SK-N-SH treated with all-trans-retinoic acid at 6 μM for 48 hours (cell line): Measurements from ENCODE around the gene RNF115.
"Not testable (repeated sequence)": the region's sequence is repeated elsewhere in the genome, so short reads cannot be mapped to it uniquely, and the experiment has no call there.

ENCODE experiments used
- ATAC-seq: fragments of 200-7000 bp; cut with Tn5 transposase; 3 replicates; pipeline ENCODE4 v1.9.1; 2020; ENCODE audit warnings: mild to moderate bottlenecking, moderate library complexity
- ARNTL ChIP-seq: fragments of 450-650 bp; formaldehyde crosslinking; IDR thresholded peaks from 2 replicates; pipeline ENCODE4 v1.5.0; 2020; ENCODE audit warnings: low read depth, mild to moderate bottlenecking, moderate library complexity, borderline replicate concordance
- BACH2 ChIP-seq: fragments of 250-450 bp; sonication (Bioruptor Pico); IDR thresholded peaks from 2 replicates; pipeline ENCODE4 v1.9.0; 2021; ENCODE audit warnings: mild to moderate bottlenecking, borderline replicate concordance
- CREB5 ChIP-seq: fragments of 250-450 bp; sonication (Bioruptor Pico); IDR thresholded peaks from 2 replicates; pipeline ENCODE4 v1.5.1; 2020; ENCODE audit warnings: low read depth, mild to moderate bottlenecking, moderate library complexity
- CSDC2 ChIP-seq: fragments of 250-450 bp; sonication (Bioruptor Pico); IDR thresholded peaks from 2 replicates; pipeline ENCODE4 v1.5.0; 2020; ENCODE audit warnings: mild to moderate bottlenecking, moderate library complexity
- ESRRG ChIP-seq: fragments of 250-450 bp; sonication (Bioruptor Pico); IDR thresholded peaks from 2 replicates; pipeline ENCODE4 v1.6.1; 2021; ENCODE audit warnings: mild to moderate bottlenecking
- GLIS3 ChIP-seq: fragments of 250-450 bp; sonication (Bioruptor Pico); IDR thresholded peaks from 2 replicates; pipeline ENCODE4 v1.5.0; 2020; ENCODE audit warnings: mild to moderate bottlenecking, moderate library complexity
- OSR1 ChIP-seq: fragments of 250-450 bp; sonication (Bioruptor Pico); IDR thresholded peaks from 2 replicates; pipeline ENCODE4 v1.8.0; 2022; ENCODE audit warnings: moderate library complexity, mild to moderate bottlenecking, inconsistent platforms
- PATZ1 ChIP-seq: fragments of 250-450 bp; sonication (Bioruptor Pico); IDR thresholded peaks from 2 replicates; pipeline ENCODE4 v1.8.0; 2020; ENCODE audit warnings: mild to moderate bottlenecking, moderate library complexity, borderline replicate concordance
- RARB ChIP-seq: fragments of 250-450 bp; sonication (Bioruptor Pico); IDR thresholded peaks from 2 replicates; pipeline ENCODE4 v1.8.0; 2021; ENCODE audit warnings: mild to moderate bottlenecking, moderate library complexity
- SNAI2 ChIP-seq: fragments of 250-450 bp; sonication (Bioruptor Pico); IDR thresholded peaks from 2 replicates; pipeline ENCODE4 v1.5.0; 2020; ENCODE audit warnings: mild to moderate bottlenecking, moderate library complexity
- TCF4 ChIP-seq: fragments of 250-450 bp; sonication (Bioruptor Pico); IDR thresholded peaks from 2 replicates; pipeline ENCODE4 v1.8.0; 2021; ENCODE audit warnings: mild to moderate bottlenecking, moderate library complexity, borderline replicate concordance
- TOX ChIP-seq: fragments of 250-450 bp; sonication (Bioruptor Pico); IDR thresholded peaks from 2 replicates; pipeline ENCODE4 v1.8.0; 2021; ENCODE audit warnings: mild to moderate bottlenecking, moderate library complexity, borderline replicate concordance
- ZFP3 ChIP-seq: fragments of 250-450 bp; sonication (Bioruptor Pico); IDR thresholded peaks from 2 replicates; pipeline ENCODE4 v1.5.0; 2020; ENCODE audit warnings: mild to moderate bottlenecking, moderate library complexity
- ZNF70 ChIP-seq: fragments of 450-650 bp; formaldehyde crosslinking; IDR thresholded peaks from 2 replicates; pipeline ENCODE4 v1.5.0; 2020; ENCODE audit warnings: mild to moderate bottlenecking, moderate library complexity
- TF ChIP-seq, protein P1 (sequence below): fragments of 250-450 bp; sonication (Bioruptor Pico); IDR thresholded peaks from 2 replicates; pipeline ENCODE4 v1.5.0; 2020; ENCODE audit warnings: mild to moderate bottlenecking, moderate library complexity
- TF ChIP-seq, protein P2 (sequence below): fragments of 250-450 bp; sonication (Bioruptor Pico); IDR thresholded peaks from 2 replicates; pipeline ENCODE4 v1.8.0; 2021; ENCODE audit warnings: low read depth, mild to moderate bottlenecking, moderate library complexity, borderline replicate concordance
- TF ChIP-seq, protein P3 (sequence below): fragments of 250-450 bp; sonication (Bioruptor Pico); IDR thresholded peaks from 2 replicates; pipeline ENCODE4 v1.5.1; 2021; ENCODE audit warnings: mild to moderate bottlenecking, moderate library complexity

RNF115 gene

GRCh38 chr1:145730900-145731299, 93.0 kb downstream of the RNF115 start:
- no peak for ATAC-seq
- TF ChIP-seq SNAI2 (CRISPR knock-in tag) = no peak
- no peak for TF ChIP-seq PATZ1 (CRISPR knock-in tag)
- TF ChIP-seq CSDC2 = no peak
- TF ChIP-seq OSR1 (CRISPR knock-in tag) = no peak
- no peak for TF ChIP-seq TOX (CRISPR knock-in tag)
- TF ChIP-seq, protein P1, sequence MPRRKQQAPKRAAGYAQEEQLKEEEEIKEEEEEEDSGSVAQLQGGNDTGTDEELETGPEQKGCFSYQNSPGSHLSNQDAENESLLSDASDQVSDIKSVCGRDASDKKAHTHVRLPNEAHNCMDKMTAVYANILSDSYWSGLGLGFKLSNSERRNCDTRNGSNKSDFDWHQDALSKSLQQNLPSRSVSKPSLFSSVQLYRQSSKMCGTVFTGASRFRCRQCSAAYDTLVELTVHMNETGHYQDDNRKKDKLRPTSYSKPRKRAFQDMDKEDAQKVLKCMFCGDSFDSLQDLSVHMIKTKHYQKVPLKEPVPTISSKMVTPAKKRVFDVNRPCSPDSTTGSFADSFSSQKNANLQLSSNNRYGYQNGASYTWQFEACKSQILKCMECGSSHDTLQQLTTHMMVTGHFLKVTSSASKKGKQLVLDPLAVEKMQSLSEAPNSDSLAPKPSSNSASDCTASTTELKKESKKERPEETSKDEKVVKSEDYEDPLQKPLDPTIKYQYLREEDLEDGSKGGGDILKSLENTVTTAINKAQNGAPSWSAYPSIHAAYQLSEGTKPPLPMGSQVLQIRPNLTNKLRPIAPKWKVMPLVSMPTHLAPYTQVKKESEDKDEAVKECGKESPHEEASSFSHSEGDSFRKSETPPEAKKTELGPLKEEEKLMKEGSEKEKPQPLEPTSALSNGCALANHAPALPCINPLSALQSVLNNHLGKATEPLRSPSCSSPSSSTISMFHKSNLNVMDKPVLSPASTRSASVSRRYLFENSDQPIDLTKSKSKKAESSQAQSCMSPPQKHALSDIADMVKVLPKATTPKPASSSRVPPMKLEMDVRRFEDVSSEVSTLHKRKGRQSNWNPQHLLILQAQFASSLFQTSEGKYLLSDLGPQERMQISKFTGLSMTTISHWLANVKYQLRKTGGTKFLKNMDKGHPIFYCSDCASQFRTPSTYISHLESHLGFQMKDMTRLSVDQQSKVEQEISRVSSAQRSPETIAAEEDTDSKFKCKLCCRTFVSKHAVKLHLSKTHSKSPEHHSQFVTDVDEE (CRISPR knock-in tag) = no peak
- no peak for TF ChIP-seq ZNF70 (CRISPR knock-in tag)
- TF ChIP-seq ZFP3 = no peak
- no peak for TF ChIP-seq BACH2 (CRISPR knock-in tag)
- TF ChIP-seq, protein P2, sequence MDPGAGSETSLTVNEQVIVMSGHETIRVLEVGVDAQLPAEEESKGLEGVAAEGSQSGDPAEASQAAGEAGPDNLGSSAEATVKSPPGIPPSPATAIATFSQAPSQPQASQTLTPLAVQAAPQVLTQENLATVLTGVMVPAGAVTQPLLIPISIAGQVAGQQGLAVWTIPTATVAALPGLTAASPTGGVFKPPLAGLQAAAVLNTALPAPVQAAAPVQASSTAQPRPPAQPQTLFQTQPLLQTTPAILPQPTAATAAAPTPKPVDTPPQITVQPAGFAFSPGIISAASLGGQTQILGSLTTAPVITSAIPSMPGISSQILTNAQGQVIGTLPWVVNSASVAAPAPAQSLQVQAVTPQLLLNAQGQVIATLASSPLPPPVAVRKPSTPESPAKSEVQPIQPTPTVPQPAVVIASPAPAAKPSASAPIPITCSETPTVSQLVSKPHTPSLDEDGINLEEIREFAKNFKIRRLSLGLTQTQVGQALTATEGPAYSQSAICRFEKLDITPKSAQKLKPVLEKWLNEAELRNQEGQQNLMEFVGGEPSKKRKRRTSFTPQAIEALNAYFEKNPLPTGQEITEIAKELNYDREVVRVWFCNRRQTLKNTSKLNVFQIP (CRISPR knock-in tag) = no peak
- TF ChIP-seq TCF4 (CRISPR knock-in tag) = no peak
- TF ChIP-seq, all 23 proteins: peak for 0

- no peak for TF ChIP-seq SNAI2 (CRISPR knock-in tag)
- TF ChIP-seq ESRRG (CRISPR knock-in tag) = no peak
- no peak for TF ChIP-seq ARNTL (CRISPR knock-in tag)
- ATAC-seq = no peak
Observed at GRCh38 chr1:145730467-145730866, 93.4 kb downstream of the RNF115 start.

- TF ChIP-seq SNAI2 (CRISPR knock-in tag) (no peak), CSDC2 (no peak), CREB5 (CRISPR knock-in tag) (no peak), GLIS3 (CRISPR knock-in tag) (no peak), OSR1 (CRISPR knock-in tag) (no peak), RARB (CRISPR knock-in tag) (no peak), ZNF70 (CRISPR knock-in tag) (no peak)
- peak; percentile 56 for ATAC-seq
Observed at GRCh38 chr1:145729666-145730436, 94.0 kb downstream of the RNF115 start.

GRCh38 chr1:145729196-145729595, 94.7 kb downstream of the RNF115 start:
- ATAC-seq = no peak
- no peak for TF ChIP-seq CSDC2
- no peak for TF ChIP-seq TCF4 (CRISPR knock-in tag)
- no peak for TF ChIP-seq ZNF70 (CRISPR knock-in tag)
- TF ChIP-seq TOX (CRISPR knock-in tag) = no peak
- TF ChIP-seq, protein P1 (CRISPR knock-in tag) = no peak
- TF ChIP-seq, protein P3, sequence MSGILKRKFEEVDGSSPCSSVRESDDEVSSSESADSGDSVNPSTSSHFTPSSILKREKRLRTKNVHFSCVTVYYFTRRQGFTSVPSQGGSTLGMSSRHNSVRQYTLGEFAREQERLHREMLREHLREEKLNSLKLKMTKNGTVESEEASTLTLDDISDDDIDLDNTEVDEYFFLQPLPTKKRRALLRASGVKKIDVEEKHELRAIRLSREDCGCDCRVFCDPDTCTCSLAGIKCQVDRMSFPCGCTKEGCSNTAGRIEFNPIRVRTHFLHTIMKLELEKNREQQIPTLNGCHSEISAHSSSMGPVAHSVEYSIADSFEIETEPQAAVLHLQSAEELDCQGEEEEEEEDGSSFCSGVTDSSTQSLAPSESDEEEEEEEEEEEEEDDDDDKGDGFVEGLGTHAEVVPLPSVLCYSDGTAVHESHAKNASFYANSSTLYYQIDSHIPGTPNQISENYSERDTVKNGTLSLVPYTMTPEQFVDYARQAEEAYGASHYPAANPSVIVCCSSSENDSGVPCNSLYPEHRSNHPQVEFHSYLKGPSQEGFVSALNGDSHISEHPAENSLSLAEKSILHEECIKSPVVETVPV = no peak
- no peak for TF ChIP-seq PATZ1 (CRISPR knock-in tag)

- ATAC-seq = not testable (repeated sequence)
Observed at GRCh38 chr1:145726193-145726592, 97.7 kb downstream of the RNF115 start.
